NCI-H526 treated with DMSO at 0.1 percent for 48 hours (cell line): ENCODE results near the gene HSPA12A.
A peak's percentile ranks its signal among the peaks of the same experiment; 100 is the strongest.

Experiments
- DNase-seq: peaks from one replicate; lab custom pipeline; 2025; lab: John Stamatoyannopoulos, UW

The HSPA12A gene

GRCh38 chr10:116665541-116666125 lies 76.7 kb downstream of the HSPA12A start:
- DNase-seq: no peak

- DNase-seq: no peak
Measured at GRCh38 chr10:116664631-116665030, 77.7 kb downstream of the HSPA12A start.

- DNase-seq: no peak
Measured at GRCh38 chr10:116663342-116663741, 79.0 kb downstream of the HSPA12A start.

GRCh38 chr10:116660860-116661259 lies 81.5 kb downstream of the HSPA12A start:
- DNase-seq: no peak

GRCh38 chr10:116659049-116659670 lies 83.2 kb downstream of the HSPA12A start:
- DNase-seq: no peak

GRCh38 chr10:116657863-116658551 lies 84.4 kb downstream of the HSPA12A start:
- DNase-seq: no peak

GRCh38 chr10:116656044-116656443 lies 86.3 kb downstream of the HSPA12A start:
- DNase-seq: no peak

- DNase-seq: no peak
Measured at GRCh38 chr10:116655568-116655967, 86.8 kb downstream of the HSPA12A start.

GRCh38 chr10:116654816-116655215 lies 87.5 kb downstream of the HSPA12A start:
- no peak for DNase-seq

GRCh38 chr10:116653885-116654284 lies 88.5 kb downstream of the HSPA12A start:
- no peak for DNase-seq

GRCh38 chr10:116648903-116649302 lies 93.5 kb downstream of the HSPA12A start:
- DNase-seq: no peak

GRCh38 chr10:116646502-116646901 lies 95.9 kb downstream of the HSPA12A start:
- no peak for DNase-seq

GRCh38 chr10:116637830-116638229 lies 104.5 kb downstream of the HSPA12A start:
- DNase-seq: no peak

- DNase-seq: no peak
Measured at GRCh38 chr10:116636976-116637375, 105.4 kb downstream of the HSPA12A start.

GRCh38 chr10:116636385-116636784 lies 106.0 kb downstream of the HSPA12A start:
- no peak for DNase-seq

- no peak for DNase-seq
Measured at GRCh38 chr10:116634126-116634975, 108.0 kb downstream of the HSPA12A start.

- DNase-seq: no peak
Measured at GRCh38 chr10:116633216-116633600, 109.2 kb downstream of the HSPA12A start.

- DNase-seq: no peak
Measured at GRCh38 chr10:116632596-116633215, 109.7 kb downstream of the HSPA12A start.

- no peak for DNase-seq
Measured at GRCh38 chr10:116631871-116632295, 110.5 kb downstream of the HSPA12A start.

- no peak for DNase-seq
Measured at GRCh38 chr10:116630020-116630419, 112.3 kb downstream of the HSPA12A start.

- DNase-seq: no peak
Measured at GRCh38 chr10:116629340-116629739, 113.0 kb downstream of the HSPA12A start.

GRCh38 chr10:116627386-116627933 lies 114.9 kb downstream of the HSPA12A start:
- DNase-seq: peak; percentile 0
